K562 (cell line): ENCODE results near the gene PIP5K1B. TPM values are rescaled to one million over a fixed set of nuclear protein-coding genes. Genes with fewer than 3 reads are reported as not detected.

ENCODE experiments used
- ATAC-seq: fragments of 200-7000 bp; cut with Tn5 transposase; 3 replicates; pipeline ENCODE4 v1.9.1; 2020; ENCODE audit warnings: moderate library complexity
- BruUV-seq: library from RNA; stranded (reverse); fragments of 400-500 nt; replicated peaks from 2 replicates; lab custom pipeline; 2021; lab: Mats Ljungman, UMichigan
- CTCF ChIA-PET: fragments of 300-600 bp; formaldehyde crosslinking; extraction: SDS; loops from one replicate; lab custom pipeline; 2021; ENCODE audit warnings: low intra/inter-chr PET ratio; lab: Yijun Ruan, JAX
- POLR2A ChIA-PET: fragments of 300-600, 350-650 bp; sonication (Branson Sonifier 250); formaldehyde crosslinking; extraction: SDS; loops from one replicate; lab custom pipeline; 2021; ENCODE audit warnings: antibody characterized with exemption, inconsistent platforms; lab: Yijun Ruan, JAX
- DNase-seq, 4 experiments: peaks; one replicate each; pipeline versions ENCODE4 v3.0.0 to v3.0.0-alpha.2; 2011 to 2018; ENCODE audit warnings: low spot score in 3 of 4, mixed read lengths in 3 of 4; ENCODE audit errors: extremely low read depth in 1 of 4
- FAIRE-seq: peaks from 2 replicates; lab custom pipeline; 2011; peaks lifted over from hg19 to GRCh38; lab: Jason Lieb, UNC
- H2AFZ ChIP-seq: 2 replicates; pipeline ENCODE4 v1.6.0; 2011; ENCODE audit warnings: low read depth, low read length, control low read depth, inconsistent platforms
- H3K27ac ChIP-seq: fragments of 200-600 bp; 3 replicates; pipeline ENCODE4 v1.8.0; 2011; ENCODE audit warnings: low read depth, mild to moderate bottlenecking, control low read depth, inconsistent platforms, low read length, moderate library complexity, mixed read lengths; ENCODE audit errors: extremely low read depth
- H3K27me3 ChIP-seq, 2 experiments: fragments of 300-600 bp in 1 of 2; 2 replicates in 1 of 2; 3 replicates in 1 of 2; pipeline versions ENCODE4 v1.6.0 to v1.8.0; 2011; ENCODE audit warnings: inconsistent platforms in 2 of 2, low read length in 2 of 2, mild to moderate bottlenecking in 1 of 2, mixed read lengths in 1 of 2, moderate library complexity in 1 of 2; ENCODE audit not compliant: control insufficient read depth in 2 of 2, insufficient read depth in 2 of 2
- H3K36me3 ChIP-seq: fragments of 300-600 bp; 3 replicates; pipeline ENCODE4 v1.8.0; 2011; ENCODE audit warnings: mild to moderate bottlenecking, low read length, inconsistent platforms; ENCODE audit not compliant: control insufficient read depth, insufficient read depth
- H3K4me1 ChIP-seq, 2 experiments: fragments of 200-600 bp in 1 of 2; replicated peaks in 1 of 2; 2 replicates in 1 of 2; 3 replicates in 1 of 2; pipeline versions ENCODE4 v1.5.1 to v1.8.0; 2011; ENCODE audit warnings: inconsistent platforms in 2 of 2, low read length in 2 of 2, mild to moderate bottlenecking in 1 of 2, mixed read lengths in 1 of 2, moderate library complexity in 1 of 2; ENCODE audit not compliant: control insufficient read depth in 2 of 2, insufficient read depth in 2 of 2
- H3K4me2 ChIP-seq: 2 replicates; pipeline ENCODE4 v1.6.1; 2011; ENCODE audit warnings: low read length, control low read depth, inconsistent platforms, mixed read lengths; ENCODE audit not compliant: insufficient read depth
- H3K4me3 ChIP-seq: fragments of 200-600 bp; sonication (generic), shearing (Covaris generic); 2 replicates; pipeline ENCODE4 v1.5.1; 2016; ENCODE audit warnings: control low read depth, inconsistent platforms
- H3K79me2 ChIP-seq: fragments of 200-600 bp; 3 replicates; pipeline ENCODE4 v1.8.0; 2011; ENCODE audit warnings: low read length, inconsistent platforms; ENCODE audit not compliant: control insufficient read depth, insufficient read depth
- H3K9ac ChIP-seq, 2 experiments: 2 replicates each; pipeline versions ENCODE4 v1.6.0 to v1.6.1; 2011; ENCODE audit warnings: low read depth in 2 of 2, low read length in 2 of 2, control low read depth in 1 of 2, inconsistent platforms in 1 of 2, mild to moderate bottlenecking in 1 of 2, mixed read lengths in 1 of 2; ENCODE audit not compliant: insufficient read depth in 1 of 2
- H3K9me1 ChIP-seq: one replicate; pipeline ENCODE4 v1.6.0; 2011; ENCODE audit warnings: inconsistent platforms, mild to moderate bottlenecking, low read length, moderate library complexity; ENCODE audit not compliant: control insufficient read depth, insufficient read depth
- H3K9me3 ChIP-seq: replicated peaks from 2 replicates; pipeline ENCODE4 v1.5.1; 2011; ENCODE audit warnings: low read depth, low read length, inconsistent platforms; ENCODE audit not compliant: control insufficient read depth, insufficient read depth
- H4K20me1 ChIP-seq: replicated peaks from 2 replicates; pipeline ENCODE4 v1.6.1; 2011; ENCODE audit warnings: low read length, inconsistent platforms, mixed read lengths; ENCODE audit not compliant: control insufficient read depth, insufficient read depth
- BDP1 ChIP-seq: IDR thresholded peaks from 3 replicates; pipeline ENCODE4 v1.6.1; 2011; ENCODE audit not compliant: insufficient read length, insufficient read depth
- CGGBP1 ChIP-seq: fragments of 250-450 bp; sonication (Bioruptor Pico); IDR thresholded peaks from 2 replicates; pipeline ENCODE4 v1.9.0; 2021; ENCODE audit warnings: mild to moderate bottlenecking
- CTCF ChIP-seq, 3 experiments: IDR thresholded peaks in 2 of 3; conservative IDR thresholded peaks in 1 of 3; 2 replicates each; pipeline ENCODE4 v1.5.1; 2011 to 2012; ENCODE audit warnings: low read length in 3 of 3, mild to moderate bottlenecking in 3 of 3, control low read depth in 2 of 3, improper control_type of control experiment in 1 of 3, inconsistent platforms in 1 of 3, low read depth in 1 of 3, mixed read lengths in 1 of 3, moderate library complexity in 1 of 3; ENCODE audit not compliant: insufficient read depth in 2 of 3
- ETS2 ChIP-seq: IDR thresholded peaks from 2 replicates; pipeline ENCODE4 v1.6.1; 2016; ENCODE audit warnings: borderline replicate concordance, missing genetic modification characterization, mild to moderate bottlenecking, moderate library complexity, missing compliant biosample characterization; ENCODE audit not compliant: poor library complexity, severe bottlenecking
- FOS ChIP-seq: IDR thresholded peaks from 3 replicates; pipeline ENCODE4 v1.6.1; 2011; ENCODE audit not compliant: insufficient read length; ENCODE audit errors: extremely low read depth
- KDM4B ChIP-seq, 2 experiments: fragments of 450-650 bp in 1 of 2; sonication (generic) in 1 of 2; IDR thresholded peaks; 2 replicates each; pipeline ENCODE4 v1.6.1; 2016 to 2017; ENCODE audit warnings: borderline replicate concordance in 2 of 2, antibody characterized with exemption in 1 of 2, low read depth in 1 of 2, mild to moderate bottlenecking in 1 of 2
- NFIX ChIP-seq: fragments of 250-450 bp; sonication (Bioruptor Pico); IDR thresholded peaks from 2 replicates; pipeline ENCODE4 v1.4.0; 2020; ENCODE audit warnings: low read depth, mild to moderate bottlenecking, moderate library complexity
- NRF1 ChIP-seq, 2 experiments: fragments of 450-650 bp; IDR thresholded peaks in 1 of 2; conservative IDR thresholded peaks in 1 of 2; 2 replicates each; pipeline ENCODE4 v1.6.1; 2014; ENCODE audit warnings: mild to moderate bottlenecking in 2 of 2
- PCBP1 ChIP-seq: fragments of 200-400 bp; formaldehyde crosslinking; IDR thresholded peaks from 2 replicates; pipeline ENCODE4 v1.6.1; 2018; ENCODE audit warnings: mild to moderate bottlenecking, low read depth, low read length; ENCODE audit not compliant: poor library complexity, severe bottlenecking
- SIX5 ChIP-seq, 2 experiments: IDR thresholded peaks; 2 replicates each; pipeline ENCODE4 v1.6.1; 2011; ENCODE audit warnings: low read length in 2 of 2, borderline replicate concordance in 1 of 2, low read depth in 1 of 2, mild to moderate bottlenecking in 1 of 2, moderate library complexity in 1 of 2; ENCODE audit not compliant: insufficient read depth in 1 of 2
- TCF7 ChIP-seq: sonication (generic); IDR thresholded peaks from 2 replicates; pipeline ENCODE4 v1.6.1; 2016; ENCODE audit warnings: antibody characterized with exemption, borderline replicate concordance
- TGIF2 ChIP-seq: sonication (generic); formaldehyde crosslinking; IDR thresholded peaks from 2 replicates; pipeline ENCODE4 v1.8.1; 2022; ENCODE audit warnings: mild to moderate bottlenecking, missing genetic modification reagents, moderate library complexity
- THRA ChIP-seq: fragments of 450-650 bp; IDR thresholded peaks from 2 replicates; pipeline ENCODE4 v1.6.1; 2017; ENCODE audit warnings: mild to moderate bottlenecking, moderate library complexity
- ZNF134 ChIP-seq: fragments of 250-450 bp; sonication (Bioruptor Pico); conservative IDR thresholded peaks from 2 replicates; pipeline ENCODE4 v1.4.0; 2020
- ZNF395 ChIP-seq: fragments of 200-800 bp; sonication (Bioruptor generic); IDR thresholded peaks from 2 replicates; pipeline ENCODE4 v1.6.1; 2017; ENCODE audit warnings: missing genetic modification characterization, missing compliant biosample characterization
- ZNF644 ChIP-seq: fragments of 200-800 bp; sonication (Bioruptor generic); IDR thresholded peaks from 2 replicates; pipeline ENCODE4 v1.6.1; 2016; ENCODE audit warnings: low read depth, missing genetic modification characterization, missing compliant biosample characterization
- ZNF79 ChIP-seq: fragments of 250-450 bp; sonication (Bioruptor Pico); IDR thresholded peaks from 2 replicates; pipeline ENCODE4 v1.4.0; 2020; ENCODE audit warnings: low read depth, mild to moderate bottlenecking, moderate library complexity
- WGBS: fragments of 100-300 bp; shearing (Covaris generic); methylation state at CpG from one replicate; pipeline ENCODE4 v1.1.6; 2016; ENCODE audit warnings: low coverage, mixed read lengths; ENCODE audit not compliant: insufficient coverage; ENCODE audit errors: missing lambda C conversion rate; 5-methylcytosine and 5-hydroxymethylcytosine counted together
- in situ Hi-C: fragments of 300-500 bp; cut with MboI; formaldehyde crosslinking; loops from 4 replicates; pipeline ENCODE4 v1.15.0; 2018; ENCODE audit warnings: inconsistent platforms, mixed read lengths
- intact Hi-C: fragments of 100-400 bp; cut with micrococcal nuclease; formaldehyde crosslinking; loops from 2 replicates; pipeline ENCODE4 v1.14.2; 2022
- polyA plus RNA-seq, 8 experiments: library from polyadenylated mRNA; depleted of rRNA in 4 of 8; stranded (reverse) in 5 of 8; unstranded in 3 of 8; fragments of >200 nt; fragmentation: Nextera tagmentation in 2 of 8; fragmentation: Illumina TruSeq in 1 of 8; extraction: Ambion mirVana in 2 of 8; extraction: Trizol in 1 of 8; gene quantifications; 2 replicates each; pipeline versions ENCODE4 v1.2.1 to v1.2.3, GENCODE V29; 2011 to 2014; ENCODE audit warnings: inconsistent platforms in 1 of 8, missing spikeins in 1 of 8
- total RNA-seq, 7 experiments: library from RNA; depleted of rRNA in 6 of 7; stranded (reverse); fragments of >200 nt in 6 of 7; fragmentation: Illumina TruSeq in 2 of 7; extraction: Trizol in 2 of 7; gene quantifications; 2 replicates each; pipeline versions ENCODE4 v1.2.1 to v1.2.3, GENCODE V29; 2011 to 2021; ENCODE audit warnings: low replicate concordance in 1 of 7

Gene PIP5K1B
- total and polyA plus RNA-seq, 9 of the 15 experiments (the other 6 are each of a cell fraction or from before 2014, with no cell fraction given) = 3.1 to 12.9 (median 7.4) TPM

- BruUV-seq = no TSS peak
- ATAC-seq (no peak), FAIRE-seq (no peak)
- H3K27me3 ChIP-seq = no peaks in the 10 kb centered on the region; a peak in 1 of 5 replicates
- H3K79me2 ChIP-seq = no peaks in the 10 kb centered on the region
- no peak overlapping the region for H3K4me3 ChIP-seq
- WGBS = 17% methylated on average over 1 of the region's 1 CpG
- intact Hi-C loops = no loop called here
- no peaks in the 10 kb centered on the region for H3K36me3 ChIP-seq
- no peak overlapping the region for H3K27ac ChIP-seq
- no peaks in the 10 kb centered on the region for H4K20me1 ChIP-seq
- no peaks in the 10 kb centered on the region for H3K9me1 ChIP-seq
- CTCF ChIA-PET = no interaction called here
- no peaks in the 10 kb centered on the region for H3K9me3 ChIP-seq
- no peaks in the 10 kb centered on the region for H3K4me1 ChIP-seq
- H2AFZ ChIP-seq = no peak overlapping the region
- TF ChIP-seq ZNF79 (CRISPR knock-in tag) (no peak), ZNF395 (CRISPR knock-in tag) (no peak), ZNF644 (no peak), TCF7 (no peak), NRF1 (conservative IDR thresholded peaks at IDR 0.05 in 1 of 2, IDR thresholded peaks at IDR 0.05 in 1 of 2) (no peak), TGIF2 (CRISPR knock-in tag) (no peak), NFIX (no peak), ZNF134 (no peak), PCBP1 (no peak), SIX5 (IDR thresholded peaks at IDR 0.05; ENCODE audit: borderline replicate concordance in 1 of 2, insufficient read depth in 1 of 2, low read depth in 1 of 2, low read length in 2 of 2) (no peak), BDP1 (no peak), CGGBP1 (CRISPR knock-in tag) (no peak), CTCF (IDR thresholded peaks at IDR 0.05 in 2 of 3, conservative IDR thresholded peaks at IDR 0.05 in 1 of 3; ENCODE audit: insufficient read depth in 2 of 3, low read depth in 1 of 3, low read length in 3 of 3) (no peak), FOS (no peak), KDM4B (IDR thresholded peaks at IDR 0.05; ENCODE audit: borderline replicate concordance in 2 of 2, low read depth in 1 of 2) (no peak), THRA (no peak), ETS2 (no peak)
- TF ChIP-seq, all 486 proteins: peak for 0
- no peak for DNase-seq
- Histone ChIP-seq H3K4me2 (no peak overlapping the region), H3K9ac (no peak overlapping the region)
- in situ Hi-C loops = no loop called here
- POLR2A ChIA-PET = no interaction called here
Observed at GRCh38 chr9:68668127-68668526, 36.9 kb upstream of the PIP5K1B start.
